Right atrium auricular region (tissue), 2 donors: ENCODE measurements around the gene SIRPA. TPM values are rescaled to one million over a fixed set of nuclear protein-coding genes. Genes with fewer than 3 reads are reported as not detected.

Source experiments
- DNase-seq: peaks from one replicate; pipeline ENCODE4 v3.0.0-alpha.2; 2019; ENCODE audit warnings: low spot score
- H3K27ac ChIP-seq, 2 donors: fragments of 200-600 bp; sonication (generic); 1 replicate in 1 of 2; 2 replicates in 1 of 2; pipeline ENCODE4 v1.5.1; 2016 to 2019
- H3K27me3 ChIP-seq, 2 donors: fragments of 200-600 bp; sonication (generic); one replicate each; pipeline versions ENCODE4 v1.5.1 to v1.6.0; 2017 to 2019
- H3K36me3 ChIP-seq: fragments of 200-600 bp; sonication (generic); one replicate; pipeline ENCODE4 v1.5.1; 2016
- H3K4me1 ChIP-seq, 2 donors: fragments of 200-600 bp; sonication (generic); one replicate each; pipeline versions ENCODE4 v1.5.1 to v1.6.0; 2017 to 2019
- H3K4me3 ChIP-seq, 2 donors: fragments of 200-600 bp; sonication (generic); 1 replicate in 1 of 2; 2 replicates in 1 of 2; pipeline ENCODE4 v1.5.1; 2017 to 2019; ENCODE audit warnings: mild to moderate bottlenecking in 1 of 2, moderate library complexity in 1 of 2
- H3K9me3 ChIP-seq, 2 donors: fragments of 200-600 bp; sonication (generic); one replicate each; pipeline ENCODE4 v1.5.1; 2019
- CTCF ChIP-seq, 2 donors: fragments of 200-600 bp; sonication (generic); IDR thresholded peaks; one replicate each; pipeline ENCODE4 v1.5.1; 2019; ENCODE audit warnings: antibody characterized with exemption in 2 of 2
- total RNA-seq, 2 donors: library from RNA; depleted of rRNA; stranded (reverse); fragments of >200 nt; gene quantifications; one replicate each; pipeline ENCODE4 v1.1.0, GENCODE V29; 2016

The SIRPA gene
- total RNA-seq, result 10 to 100 TPM; 32.4 to 58.5 TPM

GRCh38 chr20:1894951-1895673 lies at the start of gene SIRPA:
Gene SIRPA (plus strand): TSS chr20:1895407. CDS start chr20:1895448, 41 bp downstream.
- DNase-seq, result no peak
- Histone ChIP-seq H3K27me3 (no peaks in the 10 kb centered on the region), H3K9me3 (no peaks in the 10 kb centered on the region), H3K27ac (peak within 1 kb of the TSS; percentile 94 to 96), H3K4me1 (peaks cover 0 to 66% of the 10 kb centered on the region in 2 donors), H3K36me3 (no peaks in the 10 kb centered on the region), H3K4me3 (peak within 1 kb of the TSS; percentile 76 to 87)
- no peak for TF ChIP-seq CTCF (IDR thresholded peaks at IDR 0.05)

DNA sequence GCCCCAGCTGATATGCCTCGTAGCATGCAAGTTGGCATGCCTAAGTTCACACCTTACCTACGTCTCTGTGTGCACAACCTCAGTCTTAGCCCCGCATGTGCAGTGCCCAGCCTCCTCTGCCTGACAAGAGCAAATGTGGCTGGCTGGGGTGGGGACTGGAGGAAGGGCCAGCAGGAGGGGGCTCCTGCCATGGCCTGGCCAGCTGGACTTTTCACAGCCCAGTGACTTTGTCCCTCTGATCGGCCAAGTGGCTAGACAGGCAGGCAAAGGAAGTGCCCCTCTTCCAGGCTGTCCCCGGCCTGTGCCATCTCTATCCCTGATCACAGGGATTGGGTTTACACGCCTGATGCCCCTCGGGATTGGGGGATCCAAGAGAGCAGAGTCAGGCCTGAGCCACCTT lies 49.5 kb upstream of the SIRPA start:
- no peak for TF ChIP-seq CTCF (IDR thresholded peaks at IDR 0.05)
- H3K4me1 ChIP-seq, result peaks cover 0 to 9% of the 10 kb centered on the region in 2 donors
- no peaks in the 10 kb centered on the region for H3K36me3 ChIP-seq
- H3K27me3 ChIP-seq, result no peaks in the 10 kb centered on the region
- no peak for DNase-seq
- no peak overlapping the region for H3K4me3 ChIP-seq
- H3K27ac ChIP-seq, result no peak overlapping the region
- H3K9me3 ChIP-seq, result peaks cover 0 to 5% of the 10 kb centered on the region in 2 donors

DNA sequence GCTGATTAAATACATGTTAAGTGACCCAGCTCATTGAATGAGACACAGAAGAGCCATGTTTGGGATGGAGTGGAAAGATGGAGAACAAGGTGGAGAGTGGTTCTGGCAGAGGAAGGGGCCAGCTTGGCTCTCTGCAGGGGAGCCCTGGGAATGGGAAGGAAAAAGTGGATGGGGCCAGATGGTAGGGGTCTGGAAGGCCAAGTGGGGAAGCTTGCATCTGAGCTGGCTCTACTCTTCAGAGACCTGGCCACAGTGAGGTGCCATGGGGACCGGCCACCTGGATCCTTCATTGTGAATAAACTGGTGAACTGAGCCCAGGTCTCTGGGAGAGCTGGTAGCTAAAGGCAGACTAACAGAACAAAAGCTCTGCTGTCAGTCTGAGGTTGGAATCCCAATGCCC lies 48.9 kb upstream of the SIRPA start:
- Histone ChIP-seq H3K36me3 (no peaks in the 10 kb centered on the region), H3K9me3 (peaks cover 0 to 5% of the 10 kb centered on the region in 2 donors), H3K27ac (no peak overlapping the region)

DNA sequence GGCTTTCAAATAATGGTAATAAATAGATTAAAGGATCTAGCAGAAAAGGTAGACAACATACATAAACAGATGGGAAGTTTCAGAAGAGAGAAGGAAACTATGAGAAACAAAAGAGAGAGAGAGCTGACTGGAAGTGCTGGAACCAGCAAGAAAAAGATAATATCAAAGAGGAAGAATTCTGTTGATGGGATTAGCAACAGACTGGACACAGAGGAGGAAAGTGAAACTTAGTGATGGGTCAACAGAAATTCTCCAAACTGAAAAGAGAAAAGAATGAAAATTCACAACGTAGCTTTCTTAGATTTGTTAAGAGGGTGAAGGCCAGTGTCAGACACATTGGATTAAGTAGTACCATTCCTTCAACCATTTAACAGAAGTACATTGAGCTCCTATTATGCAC lies 48.3 kb upstream of the SIRPA start:
- H3K27ac ChIP-seq, result no peak overlapping the region
- H3K4me1 ChIP-seq, result no peaks in the 10 kb centered on the region
- no peak for DNase-seq
- no peak overlapping the region for H3K4me3 ChIP-seq
- peaks cover 0 to 5% of the 10 kb centered on the region in 2 donors for H3K9me3 ChIP-seq
- no peaks in the 10 kb centered on the region for H3K36me3 ChIP-seq
- TF ChIP-seq CTCF (IDR thresholded peaks at IDR 0.05), result no peak
- H3K27me3 ChIP-seq, result no peaks in the 10 kb centered on the region

More for the DNA sequence above, 48.9 kb upstream of the SIRPA start:
- no peak for DNase-seq
- Histone ChIP-seq H3K4me1 (peaks cover 0 to 3% of the 10 kb centered on the region in 2 donors), H3K27me3 (no peaks in the 10 kb centered on the region), H3K4me3 (no peak overlapping the region)
- no peak for TF ChIP-seq CTCF (IDR thresholded peaks at IDR 0.05)

DNA sequence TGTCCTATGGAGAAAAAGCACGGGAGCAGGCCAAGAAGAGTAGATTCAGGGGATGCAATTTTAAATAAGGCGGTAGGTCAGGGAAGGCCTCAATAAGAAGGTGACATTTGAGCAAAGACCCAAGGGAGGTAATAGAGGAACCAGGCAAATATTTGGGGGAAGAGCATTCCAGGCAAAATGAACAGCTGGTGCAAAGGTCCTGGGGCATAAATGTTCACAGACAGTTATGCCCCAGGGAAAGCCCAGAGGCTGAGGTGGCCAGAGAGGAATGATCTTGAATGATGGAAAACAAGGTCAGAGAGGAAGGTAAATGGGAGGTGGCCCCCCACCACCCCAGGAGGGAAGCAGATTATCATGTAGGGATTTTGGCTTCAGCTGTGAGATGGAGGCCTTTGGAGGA lies 47.4 kb upstream of the SIRPA start:
- no peak overlapping the region for H3K27ac ChIP-seq
- H3K4me3 ChIP-seq, result no peak overlapping the region
- H3K27me3 ChIP-seq, result no peaks in the 10 kb centered on the region
- no peaks in the 10 kb centered on the region for H3K36me3 ChIP-seq
- DNase-seq, result no peak
- peaks cover 0 to 5% of the 10 kb centered on the region in 2 donors for H3K9me3 ChIP-seq
- no peak for TF ChIP-seq CTCF (IDR thresholded peaks at IDR 0.05)
- no peaks in the 10 kb centered on the region for H3K4me1 ChIP-seq

DNA sequence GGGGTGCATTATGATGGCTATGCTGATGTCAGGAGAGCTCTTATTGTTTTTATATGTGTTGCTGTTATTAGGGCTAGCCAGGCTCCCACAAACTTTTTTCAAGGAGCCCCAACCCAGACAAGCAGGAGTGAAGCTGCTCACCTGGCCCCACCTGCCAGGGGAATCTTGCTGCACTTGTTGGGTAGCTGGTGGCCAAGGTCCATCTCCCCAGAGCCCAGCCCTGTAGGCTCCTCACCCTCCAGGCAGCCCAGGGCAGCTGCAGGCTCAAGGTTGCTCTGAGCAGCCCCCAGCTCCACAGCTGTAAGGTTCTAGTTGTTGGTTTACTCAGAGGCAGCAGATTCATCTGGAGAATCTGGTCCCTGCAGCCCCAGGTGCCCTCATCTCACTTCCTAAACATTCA lies 46.8 kb upstream of the SIRPA start:
- no peak for TF ChIP-seq CTCF (IDR thresholded peaks at IDR 0.05)
- no peaks in the 10 kb centered on the region for H3K36me3 ChIP-seq
- H3K4me1 ChIP-seq, result no peaks in the 10 kb centered on the region
- DNase-seq, result no peak
- no peak overlapping the region for H3K4me3 ChIP-seq
- no peak overlapping the region for H3K27ac ChIP-seq
- H3K27me3 ChIP-seq, result no peaks in the 10 kb centered on the region
- peaks cover 0 to 5% of the 10 kb centered on the region in 2 donors for H3K9me3 ChIP-seq
